22Rv1 (cell line): ENCODE data around the gene MAML1.

Experiments used
- CTCF ChIP-seq: fragments of 450-650 bp; IDR thresholded peaks from 2 replicates; pipeline ENCODE4 v1.5.1; 2017; ENCODE audit warnings: mild to moderate bottlenecking
- ZFX ChIP-seq: fragments of 450-650 bp; IDR thresholded peaks from 2 replicates; pipeline ENCODE4 v1.6.1; 2017; ENCODE audit warnings: antibody characterized with exemption, borderline replicate concordance

GRCh38 chr5:179768326-179769085 is 35.9 kb downstream of the MAML1 start:
- no peak for TF ChIP-seq CTCF
- TF ChIP-seq ZFX, result no peak
